K562 (cell line): Measurements from ENCODE around the gene ILK. TPM values are rescaled to one million over a fixed set of nuclear protein-coding genes. Genes with fewer than 3 reads are reported as not detected.
A peak's percentile ranks its signal among the peaks of the same experiment; 100 is the strongest.

Experiments used
- BACH1 ChIP-seq: fragments of 200-800 bp; sonication (Bioruptor generic); IDR thresholded peaks from 2 replicates; pipeline ENCODE4 v1.6.1; 2016; ENCODE audit warnings: missing genetic modification characterization, missing compliant biosample characterization
- BRD4 ChIP-seq: fragments of 200-600 bp; sonication (generic); IDR thresholded peaks from 2 replicates; pipeline ENCODE4 v1.6.1; 2017; ENCODE audit warnings: inconsistent platforms
- HLTF ChIP-seq: fragments of 450-650 bp; IDR thresholded peaks from 2 replicates; pipeline ENCODE4 v1.6.1; 2016
- HNRNPH1 ChIP-seq: fragments of 200-400 bp; formaldehyde crosslinking; optimal IDR thresholded peaks from 2 replicates; pipeline ENCODE3; 2017; ENCODE audit warnings: low read depth, mild to moderate bottlenecking, low read length, moderate library complexity
- MTF1 ChIP-seq: fragments of 250-450 bp; sonication (Bioruptor Pico); IDR thresholded peaks from 2 replicates; pipeline ENCODE4 v1.9.0; 2021; ENCODE audit warnings: moderate library complexity, mild to moderate bottlenecking, inconsistent platforms, borderline replicate concordance
- NFYB ChIP-seq: IDR thresholded peaks from 2 replicates; pipeline ENCODE4 v1.6.1; 2011; ENCODE audit warnings: mild to moderate bottlenecking, moderate library complexity; ENCODE audit not compliant: insufficient read length; ENCODE audit errors: extremely low read depth
- POU5F1 ChIP-seq: fragments of 150-350 bp; IDR thresholded peaks from 2 replicates; pipeline ENCODE4 v1.6.1; 2014; ENCODE audit warnings: borderline replicate concordance, low read length, low read depth, mild to moderate bottlenecking; ENCODE audit not compliant: partially characterized antibody
- RAD21 ChIP-seq, 2 experiments: fragments of 250-450 bp in 1 of 2; fragments of 450-650 bp in 1 of 2; sonication (Bioruptor Pico) in 1 of 2; formaldehyde crosslinking in 1 of 2; IDR thresholded peaks in 1 of 2; conservative IDR thresholded peaks in 1 of 2; 2 replicates each; pipeline versions ENCODE4 v1.4.0 to v1.8.0; 2020 to 2022; ENCODE audit warnings: mild to moderate bottlenecking in 2 of 2, moderate library complexity in 1 of 2
- RAD51 ChIP-seq: fragments of 450-650 bp; IDR thresholded peaks from 2 replicates; pipeline ENCODE4 v1.7.1; 2016; ENCODE audit warnings: low read depth, mild to moderate bottlenecking, borderline replicate concordance
- RBM25 ChIP-seq: fragments of 200-400 bp; formaldehyde crosslinking; IDR thresholded peaks from 2 replicates; pipeline ENCODE4 v1.6.1; 2018; ENCODE audit warnings: low read length, low read depth, moderate library complexity; ENCODE audit not compliant: severe bottlenecking
- SP2 ChIP-seq: IDR thresholded peaks from 2 replicates; pipeline ENCODE4 v1.6.1; 2011; ENCODE audit warnings: mild to moderate bottlenecking, low read depth, low read length, moderate library complexity; ENCODE audit not compliant: poor library complexity, severe bottlenecking; ENCODE audit errors: extremely low read depth
- TEAD1 ChIP-seq, 2 experiments: fragments of 450-650 bp in 1 of 2; sonication (generic) in 1 of 2; formaldehyde crosslinking; IDR thresholded peaks; 2 replicates each; pipeline versions ENCODE4 v1.4.0 to v1.8.0; 2020 to 2022; ENCODE audit warnings: mild to moderate bottlenecking in 2 of 2, missing genetic modification reagents in 1 of 2
- THRAP3 ChIP-seq: fragments of 450-650 bp; IDR thresholded peaks from 2 replicates; pipeline ENCODE4 v1.6.1; 2016; ENCODE audit warnings: mild to moderate bottlenecking, inconsistent platforms, borderline replicate concordance
- TRIM25 ChIP-seq: fragments of 450-650 bp; IDR thresholded peaks from 2 replicates; pipeline ENCODE4 v1.7.0; 2016; ENCODE audit warnings: borderline replicate concordance
- ZBTB26 ChIP-seq: fragments of 450-650 bp; formaldehyde crosslinking; IDR thresholded peaks from 2 replicates; pipeline ENCODE4 v1.4.0; 2022; ENCODE audit warnings: missing genetic modification characterization
- ZNF24 ChIP-seq: fragments of 450-650 bp; IDR thresholded peaks from 2 replicates; pipeline ENCODE4 v1.6.1; 2016
- ZNF311 ChIP-seq: fragments of 250-450 bp; sonication (Bioruptor Pico); IDR thresholded peaks from 2 replicates; pipeline ENCODE4 v1.4.0; 2020; ENCODE audit warnings: mild to moderate bottlenecking, moderate library complexity
- ZNF347 ChIP-seq: fragments of 450-650 bp; formaldehyde crosslinking; IDR thresholded peaks from 2 replicates; pipeline ENCODE4 v1.4.0; 2020; ENCODE audit warnings: low read depth, mild to moderate bottlenecking, moderate library complexity
- ZNF766 ChIP-seq: fragments of 200-800 bp; sonication (Bioruptor generic); conservative IDR thresholded peaks from 2 replicates; pipeline ENCODE4 v1.6.1; 2016; ENCODE audit warnings: missing genetic modification characterization, missing compliant biosample characterization
- polyA plus RNA-seq, 8 experiments: library from polyadenylated mRNA; depleted of rRNA in 4 of 8; stranded (reverse) in 5 of 8; unstranded in 3 of 8; fragments of >200 nt; fragmentation: Nextera tagmentation in 2 of 8; fragmentation: Illumina TruSeq in 1 of 8; extraction: Ambion mirVana in 2 of 8; extraction: Trizol in 1 of 8; gene quantifications; 2 replicates each; pipeline versions ENCODE4 v1.2.1 to v1.2.3, GENCODE V29; 2011 to 2014; ENCODE audit warnings: inconsistent platforms in 1 of 8, missing spikeins in 1 of 8
- total RNA-seq, 7 experiments: library from RNA; depleted of rRNA in 6 of 7; stranded (reverse); fragments of >200 nt in 6 of 7; fragmentation: Illumina TruSeq in 2 of 7; extraction: Trizol in 2 of 7; gene quantifications; 2 replicates each; pipeline versions ENCODE4 v1.2.1 to v1.2.3, GENCODE V29; 2011 to 2021; ENCODE audit warnings: low replicate concordance in 1 of 7
- TF ChIP-seq, protein P1 (sequence below), 3 experiments: fragments of 200-800 bp in 1 of 3; fragments of 250-450 bp in 1 of 3; fragments of 450-650 bp in 1 of 3; sonication (Bioruptor Pico) in 1 of 3; sonication (Bioruptor generic) in 1 of 3; formaldehyde crosslinking in 1 of 3; IDR thresholded peaks; 2 replicates each; pipeline versions ENCODE4 v1.6.1 to v1.8.0; 2016 to 2022; ENCODE audit warnings: mild to moderate bottlenecking in 2 of 3, missing genetic modification characterization in 2 of 3, missing compliant biosample characterization in 1 of 3, moderate library complexity in 1 of 3

Gene ILK
- total and polyA plus RNA-seq, 9 of the 15 experiments (the other 6 are each of a cell fraction or from before 2014, with no cell fraction given), result 43.3 to 95.9 (median 58.9) TPM

- TF ChIP-seq TEAD1 (CRISPR knock-in tag; IDR thresholded peaks at IDR 0.05) (peak in 1 of 2 experiments; percentile 75; a peak in 1 of 4 replicates), ZBTB26 (CRISPR knock-in tag) (0 out of 2 replicates have a peak, but pooled peaks have one; percentile 64), RAD21 (CRISPR knock-in tag; conservative IDR thresholded peaks at IDR 0.05 in 1 of 2, IDR thresholded peaks at IDR 0.05 in 1 of 2) (peak; percentile 3 to 23; a peak in 2 of 4 replicates), RAD51 (no peak; the same call in 1 of the 2 replicates), RBM25 (no peak), TRIM25 (0 out of 2 replicates have a peak, but pooled peaks have one; percentile 30), ZNF766 (CRISPR knock-in tag) (0 out of 2 replicates have a peak, but pooled peaks have one; percentile 24), HNRNPH1 (no peak), NFYB (no peak), BACH1 (tag) (no peak), MTF1 (CRISPR knock-in tag) (no peak), ZNF311 (CRISPR knock-in tag) (no peak), ZNF24 (0 out of 2 replicates have a peak, but pooled peaks have one; percentile 18), ZNF347 (CRISPR knock-in tag) (no peak), THRAP3 (no peak), HLTF (no peak), POU5F1 (peak; percentile 21), SP2 (peak; percentile 99), BRD4 (peak; percentile 40; the same call in 1 of the 2 replicates)
- TF ChIP-seq, protein P1, sequence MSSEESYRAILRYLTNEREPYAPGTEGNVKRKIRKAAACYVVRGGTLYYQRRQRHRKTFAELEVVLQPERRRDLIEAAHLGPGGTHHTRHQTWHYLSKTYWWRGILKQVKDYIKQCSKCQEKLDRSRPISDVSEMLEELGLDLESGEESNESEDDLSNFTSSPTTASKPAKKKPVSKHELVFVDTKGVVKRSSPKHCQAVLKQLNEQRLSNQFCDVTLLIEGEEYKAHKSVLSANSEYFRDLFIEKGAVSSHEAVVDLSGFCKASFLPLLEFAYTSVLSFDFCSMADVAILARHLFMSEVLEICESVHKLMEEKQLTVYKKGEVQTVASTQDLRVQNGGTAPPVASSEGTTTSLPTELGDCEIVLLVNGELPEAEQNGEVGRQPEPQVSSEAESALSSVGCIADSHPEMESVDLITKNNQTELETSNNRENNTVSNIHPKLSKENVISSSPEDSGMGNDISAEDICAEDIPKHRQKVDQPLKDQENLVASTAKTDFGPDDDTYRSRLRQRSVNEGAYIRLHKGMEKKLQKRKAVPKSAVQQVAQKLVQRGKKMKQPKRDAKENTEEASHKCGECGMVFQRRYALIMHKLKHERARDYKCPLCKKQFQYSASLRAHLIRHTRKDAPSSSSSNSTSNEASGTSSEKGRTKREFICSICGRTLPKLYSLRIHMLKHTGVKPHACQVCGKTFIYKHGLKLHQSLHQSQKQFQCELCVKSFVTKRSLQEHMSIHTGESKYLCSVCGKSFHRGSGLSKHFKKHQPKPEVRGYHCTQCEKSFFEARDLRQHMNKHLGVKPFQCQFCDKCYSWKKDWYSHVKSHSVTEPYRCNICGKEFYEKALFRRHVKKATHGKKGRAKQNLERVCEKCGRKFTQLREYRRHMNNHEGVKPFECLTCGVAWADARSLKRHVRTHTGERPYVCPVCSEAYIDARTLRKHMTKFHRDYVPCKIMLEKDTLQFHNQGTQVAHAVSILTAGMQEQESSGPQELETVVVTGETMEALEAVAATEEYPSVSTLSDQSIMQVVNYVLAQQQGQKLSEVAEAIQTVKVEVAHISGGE (CRISPR knock-in tag; IDR thresholded peaks at IDR 0.05), result peak in 1 of 3 experiments; percentile 75; a peak in 2 of 6 replicates
Observed at GRCh38 chr11:6603287-6604080, at the start of gene ILK, which contains the start of gene RRP8 (continued).
